Measurements from ENCODE around the gene ARHGAP25. TPM values are rescaled to one million over a fixed set of nuclear protein-coding genes. Genes with fewer than 3 reads are reported as not detected.

The ARHGAP25 gene
- polyA plus RNA-seq, 1 donor (not counting 4 experiments of a cell fraction or from before 2014, with no cell fraction given) = 25.3 TPM

GRCh38 chr2:68738906-68739594, 4.4 kb downstream of the ARHGAP25 start:
- Histone ChIP-seq H3K4me2 (ENCODE audit: control insufficient read depth, extremely low read depth, insufficient read depth, low read depth, low read length) (no peak overlapping the region), H3K4me3 (ENCODE audit: control insufficient read depth in 2 of 3, extremely low read depth in 1 of 3, insufficient read depth in 2 of 3, low read depth in 1 of 3, low read length in 3 of 3) (no peak overlapping the region), H3K27ac (ENCODE audit: control insufficient read depth, insufficient read depth, low read length) (no peak overlapping the region), H3K27me3 (ENCODE audit: control insufficient read depth, extremely low read depth, insufficient read depth, low read length) (no peaks in the 10 kb centered on the region), H3K9me1 (ENCODE audit: control insufficient read depth, extremely low read depth, insufficient read depth, low read length) (no peaks in the 10 kb centered on the region), H2AFZ (ENCODE audit: control insufficient read depth, low read length) (no peak overlapping the region), H4K20me1 (ENCODE audit: control insufficient read depth, extremely low read depth, insufficient read depth, low read length) (no peaks in the 10 kb centered on the region), H3K9ac (ENCODE audit: control insufficient read depth, extremely low read depth, insufficient read depth, low read length) (no peak overlapping the region), H3K9me3 (ENCODE audit: control insufficient read depth, low read depth, low read length) (no peaks in the 10 kb centered on the region), H3K4me1 (ENCODE audit: control insufficient read depth, extremely low read depth, insufficient read depth, low read length) (peaks cover 30% of the 10 kb centered on the region), H3K36me3 (ENCODE audit: control insufficient read depth in 2 of 2, extremely low read depth in 1 of 2, insufficient read depth in 2 of 2, low read length in 2 of 2) (no peaks in the 10 kb centered on the region), H3K79me2 (ENCODE audit: control insufficient read depth, insufficient read depth, low read length) (no peaks in the 10 kb centered on the region)
- dilution Hi-C loops (cut with MboI; ENCODE audit: extremely low pct_ligation_motif_present, low sequenced_read_pairs) = no loop called here
- no peak for FAIRE-seq
- no peak for DNase-seq (ENCODE audit: low read depth, low spot score)
- TF ChIP-seq EZH2 (IDR thresholded peaks at IDR 0.05; ENCODE audit: low read length) (no peak), CTCF (optimal IDR thresholded peaks at IDR 0.05 in 1 of 3, IDR thresholded peaks at IDR 0.05 in 1 of 3, conservative IDR thresholded peaks at IDR 0.05 in 1 of 3; ENCODE audit: extremely low read depth in 1 of 3, insufficient read depth in 2 of 3, low read length in 3 of 3) (no peak)

GRCh38 chr2:68739595-68740399, 5.2 kb downstream of the ARHGAP25 start:
- Histone ChIP-seq H3K4me1 (ENCODE audit: control insufficient read depth, extremely low read depth, insufficient read depth, low read length) (peaks cover 35% of the 10 kb centered on the region), H3K79me2 (ENCODE audit: control insufficient read depth, insufficient read depth, low read length) (no peaks in the 10 kb centered on the region), H3K9me1 (ENCODE audit: control insufficient read depth, extremely low read depth, insufficient read depth, low read length) (no peaks in the 10 kb centered on the region), H3K9ac (ENCODE audit: control insufficient read depth, extremely low read depth, insufficient read depth, low read length) (no peak overlapping the region), H3K4me2 (ENCODE audit: control insufficient read depth, extremely low read depth, insufficient read depth, low read depth, low read length) (peak overlapping the region; percentile 76), H2AFZ (ENCODE audit: control insufficient read depth, low read length) (no peak overlapping the region), H3K4me3 (ENCODE audit: control insufficient read depth in 2 of 3, extremely low read depth in 1 of 3, insufficient read depth in 2 of 3, low read depth in 1 of 3, low read length in 3 of 3) (peak overlapping the region in 1 of 3 experiments; percentile 5), H3K36me3 (ENCODE audit: control insufficient read depth in 2 of 2, extremely low read depth in 1 of 2, insufficient read depth in 2 of 2, low read length in 2 of 2) (no peaks in the 10 kb centered on the region), H3K27ac (ENCODE audit: control insufficient read depth, insufficient read depth, low read length) (peak overlapping the region; percentile 70), H3K27me3 (ENCODE audit: control insufficient read depth, extremely low read depth, insufficient read depth, low read length) (no peaks in the 10 kb centered on the region), H4K20me1 (ENCODE audit: control insufficient read depth, extremely low read depth, insufficient read depth, low read length) (no peaks in the 10 kb centered on the region), H3K9me3 (ENCODE audit: control insufficient read depth, low read depth, low read length) (no peaks in the 10 kb centered on the region)
- FAIRE-seq = peak; percentile 44
- dilution Hi-C loops (cut with MboI; ENCODE audit: extremely low pct_ligation_motif_present, low sequenced_read_pairs) = no loop called here
- DNase-seq (ENCODE audit: low read depth, low spot score) = no peak
- no peak for TF ChIP-seq CTCF (optimal IDR thresholded peaks at IDR 0.05 in 1 of 3, IDR thresholded peaks at IDR 0.05 in 1 of 3, conservative IDR thresholded peaks at IDR 0.05 in 1 of 3; ENCODE audit: extremely low read depth in 1 of 3, insufficient read depth in 2 of 3, low read length in 3 of 3)
- no peak for TF ChIP-seq EZH2 (IDR thresholded peaks at IDR 0.05; ENCODE audit: low read length)

All from keratinocyte (primary cell).